ENCODE measurements around the gene SRR. TPM values are rescaled to one million over a fixed set of nuclear protein-coding genes. Genes with fewer than 3 reads are reported as not detected.

Gene SRR
- total and polyA plus RNA-seq, 9 of the 15 experiments (the other 6 are each of a cell fraction or from before 2014, with no cell fraction given), result 5.0 to 19.4 (median 7.9) TPM

- POLR2A ChIA-PET, result interaction anchor here (0.7 kb wide), 1 partner anchor 130 kb away, joined by 3 read pairs; no protein-coding TSS in a partner anchor
- H3K27ac ChIP-seq (ENCODE audit: extremely low read depth, low read depth, low read length), result no peak overlapping the region
- H3K4me1 ChIP-seq (replicated peaks in 1 of 2; ENCODE audit: control insufficient read depth in 2 of 2, insufficient read depth in 2 of 2, low read length in 2 of 2), result 0 out of 5 replicates have a peak, but pooled peaks cover 0 to 3% of the 10 kb centered on the region in 2 experiments
- no peak overlapping the region for H3K4me3 ChIP-seq
- no peak overlapping the region for H2AFZ ChIP-seq (ENCODE audit: low read depth, low read length)
- H3K79me2 ChIP-seq (ENCODE audit: control insufficient read depth, insufficient read depth, low read length), result no peaks in the 10 kb centered on the region
- no peaks in the 10 kb centered on the region for H3K9me1 ChIP-seq (ENCODE audit: control insufficient read depth, insufficient read depth, low read length)
- ATAC-seq (no peak), DNase-seq (ENCODE audit: extremely low read depth in 1 of 4, low spot score in 3 of 4) (no peak), FAIRE-seq (no peak)
- in situ Hi-C loops (cut with MboI), result no loop called here
- no peaks in the 10 kb centered on the region for H3K9me3 ChIP-seq (replicated peaks; ENCODE audit: control insufficient read depth, insufficient read depth, low read depth, low read length)
- H4K20me1 ChIP-seq (replicated peaks; ENCODE audit: control insufficient read depth, insufficient read depth, low read length), result no peaks in the 10 kb centered on the region
- intact Hi-C loops (cut with micrococcal nuclease), result no loop called here
- no peaks in the 10 kb centered on the region for H3K27me3 ChIP-seq (ENCODE audit: control insufficient read depth in 2 of 2, insufficient read depth in 2 of 2, low read length in 2 of 2)
- CTCF ChIA-PET (ENCODE audit: low intra/inter-chr PET ratio), result no interaction called here
- TF ChIP-seq, protein P1, sequence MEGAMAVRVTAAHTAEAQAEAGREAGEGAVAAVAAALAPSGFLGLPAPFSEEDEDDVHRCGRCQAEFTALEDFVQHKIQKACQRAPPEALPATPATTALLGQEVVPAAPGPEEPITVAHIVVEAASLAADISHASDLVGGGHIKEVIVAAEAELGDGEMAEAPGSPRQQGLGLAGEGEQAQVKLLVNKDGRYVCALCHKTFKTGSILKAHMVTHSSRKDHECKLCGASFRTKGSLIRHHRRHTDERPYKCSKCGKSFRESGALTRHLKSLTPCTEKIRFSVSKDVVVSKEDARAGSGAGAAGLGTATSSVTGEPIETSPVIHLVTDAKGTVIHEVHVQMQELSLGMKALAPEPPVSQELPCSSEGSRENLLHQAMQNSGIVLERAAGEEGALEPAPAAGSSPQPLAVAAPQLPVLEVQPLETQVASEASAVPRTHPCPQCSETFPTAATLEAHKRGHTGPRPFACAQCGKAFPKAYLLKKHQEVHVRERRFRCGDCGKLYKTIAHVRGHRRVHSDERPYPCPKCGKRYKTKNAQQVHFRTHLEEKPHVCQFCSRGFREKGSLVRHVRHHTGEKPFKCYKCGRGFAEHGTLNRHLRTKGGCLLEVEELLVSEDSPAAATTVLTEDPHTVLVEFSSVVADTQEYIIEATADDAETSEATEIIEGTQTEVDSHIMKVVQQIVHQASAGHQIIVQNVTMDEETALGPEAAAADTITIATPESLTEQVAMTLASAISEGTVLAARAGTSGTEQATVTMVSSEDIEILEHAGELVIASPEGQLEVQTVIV (CRISPR knock-in tag; IDR thresholded peaks at IDR 0.05; ENCODE audit: borderline replicate concordance), result no peak
- no peak for TF ChIP-seq ZNF121 (CRISPR knock-in tag; conservative IDR thresholded peaks at IDR 0.05)
- no peak for TF ChIP-seq KDM4B (IDR thresholded peaks at IDR 0.05; ENCODE audit: borderline replicate concordance in 2 of 2, low read depth in 1 of 2)
- TF ChIP-seq ZNF140 (CRISPR knock-in tag; IDR thresholded peaks at IDR 0.05), result no peak
- H3K36me3 ChIP-seq (ENCODE audit: control insufficient read depth, insufficient read depth, low read length), result peaks cover 6% of the 10 kb centered on the region; the same call in 1 of the 3 replicates
- no peak overlapping the region for H3K9ac ChIP-seq (ENCODE audit: insufficient read depth in 1 of 2, low read depth in 2 of 2, low read length in 2 of 2)
- BruUV-seq (replicated peaks), result no TSS peak
- 96% methylated on average over 4 of the region's 4 CpGs for WGBS (ENCODE audit: insufficient coverage, low coverage, missing lambda C conversion rate)
- H3K4me2 ChIP-seq (ENCODE audit: insufficient read depth, low read length), result no peak overlapping the region
Observed at GRCh38 chr17:2267354-2267753, 36.4 kb upstream of the SRR start.
